ENCODE data around the gene CLPTM1L.
"Not testable (repeated sequence)": the region's sequence is repeated elsewhere in the genome, so short reads cannot be mapped to it uniquely, and the experiment has no call there.

CLPTM1L gene

GRCh38 chr5:1288439-1289335 lies 56.2 kb downstream of the CLPTM1L start:
- no peak for DNase-seq

- no peak for DNase-seq
Measured at GRCh38 chr5:1285883-1286291, 59.0 kb downstream of the CLPTM1L start.

GRCh38 chr5:1285141-1285540 lies 59.8 kb downstream of the CLPTM1L start:
- no peak for DNase-seq

GRCh38 chr5:1284336-1284970 lies 60.4 kb downstream of the CLPTM1L start:
- DNase-seq = not testable (repeated sequence)

GRCh38 chr5:1283729-1284041 lies 61.2 kb downstream of the CLPTM1L start:
- not testable (repeated sequence) for DNase-seq

GRCh38 chr5:1282993-1283728 lies 61.7 kb downstream of the CLPTM1L start:
- not testable (repeated sequence) for DNase-seq

- no peak for DNase-seq
Measured at GRCh38 chr5:1282131-1282992, 62.5 kb downstream of the CLPTM1L start.

GRCh38 chr5:1281038-1281882 lies 63.6 kb downstream of the CLPTM1L start:
- no peak for DNase-seq

GRCh38 chr5:1280177-1281037 lies 64.5 kb downstream of the CLPTM1L start:
- no peak for DNase-seq

GRCh38 chr5:1279443-1280151 lies 65.3 kb downstream of the CLPTM1L start:
- no peak for DNase-seq

- no peak for DNase-seq
Measured at GRCh38 chr5:1278656-1279442, 66.0 kb downstream of the CLPTM1L start.

GRCh38 chr5:1278216-1278615 lies 66.7 kb downstream of the CLPTM1L start:
- DNase-seq = no peak

GRCh38 chr5:1277781-1278180 lies 67.1 kb downstream of the CLPTM1L start:
- no peak for DNase-seq

GRCh38 chr5:1277331-1277730 lies 67.6 kb downstream of the CLPTM1L start:
- DNase-seq = no peak

GRCh38 chr5:1276930-1277329 lies 68.0 kb downstream of the CLPTM1L start:
- DNase-seq = no peak

- not testable (repeated sequence) for DNase-seq
Measured at GRCh38 chr5:1275397-1276391, 69.2 kb downstream of the CLPTM1L start.

GRCh38 chr5:1274471-1274870 lies 70.4 kb downstream of the CLPTM1L start:
- DNase-seq = no peak

- no peak for DNase-seq
Measured at GRCh38 chr5:1273745-1274144, 71.2 kb downstream of the CLPTM1L start.

Measured in T-helper 9 cell (primary cell).